A549 treated with Hydrocortisone at 1 μM for 4 hours (cell line): ENCODE measurements around the gene TERF2IP. TPM values are rescaled to one million over a fixed set of nuclear protein-coding genes. Genes with fewer than 3 reads are reported as not detected.

Source experiments
- total RNA-seq: library from RNA; stranded (reverse); fragments of 200-300 nt; extraction: Qiagen RNA extraction; gene quantifications from 5 replicates; pipeline ENCODE4 v1.2.3, GENCODE V29; 2022

Gene TERF2IP, protein sequence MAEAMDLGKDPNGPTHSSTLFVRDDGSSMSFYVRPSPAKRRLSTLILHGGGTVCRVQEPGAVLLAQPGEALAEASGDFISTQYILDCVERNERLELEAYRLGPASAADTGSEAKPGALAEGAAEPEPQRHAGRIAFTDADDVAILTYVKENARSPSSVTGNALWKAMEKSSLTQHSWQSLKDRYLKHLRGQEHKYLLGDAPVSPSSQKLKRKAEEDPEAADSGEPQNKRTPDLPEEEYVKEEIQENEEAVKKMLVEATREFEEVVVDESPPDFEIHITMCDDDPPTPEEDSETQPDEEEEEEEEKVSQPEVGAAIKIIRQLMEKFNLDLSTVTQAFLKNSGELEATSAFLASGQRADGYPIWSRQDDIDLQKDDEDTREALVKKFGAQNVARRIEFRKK
- total RNA-seq = 42.2 to 45.1 TPM (median 43.8 TPM) in 5 replicates

DNA sequence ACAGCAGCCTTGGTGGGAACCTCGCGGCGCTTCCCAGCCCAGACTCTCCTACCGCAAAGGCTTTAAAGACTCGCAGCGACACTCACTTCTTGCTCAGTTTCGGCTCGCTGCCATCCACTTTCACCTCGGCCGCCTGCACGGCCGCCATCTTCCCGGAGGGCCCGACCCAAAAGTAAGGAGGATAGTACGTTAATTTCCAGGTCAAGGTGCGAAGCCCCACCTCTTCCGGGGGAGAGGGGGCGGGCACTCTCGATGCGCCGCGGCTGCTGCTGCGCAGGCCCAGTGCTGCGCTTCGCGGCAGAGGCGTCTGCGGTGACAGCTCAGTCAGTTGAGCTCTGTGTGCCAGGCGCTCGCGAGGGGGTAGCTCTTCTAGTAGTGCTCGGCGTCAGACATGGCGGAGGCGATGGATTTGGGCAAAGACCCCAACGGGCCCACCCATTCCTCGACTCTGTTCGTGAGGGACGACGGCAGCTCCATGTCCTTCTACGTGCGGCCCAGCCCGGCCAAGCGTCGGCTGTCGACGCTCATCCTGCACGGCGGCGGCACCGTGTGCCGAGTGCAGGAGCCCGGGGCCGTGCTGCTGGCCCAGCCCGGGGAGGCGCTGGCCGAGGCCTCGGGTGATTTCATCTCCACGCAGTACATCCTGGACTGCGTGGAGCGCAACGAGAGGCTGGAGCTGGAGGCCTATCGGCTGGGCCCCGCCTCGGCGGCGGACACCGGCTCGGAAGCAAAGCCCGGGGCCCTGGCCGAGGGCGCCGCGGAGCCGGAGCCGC lies at the start of gene TERF2IP, which contains the start of gene KARS1:
TSS of gene TERF2IP (plus strand) at position 282 of the 773 bp plus-strand sequence. CDS start at position 392, 110 bp downstream.
TSS of gene KARS1 (minus strand) at position 174 of the 773 bp plus-strand sequence. CDS start at position 148, 26 bp downstream.

DNA sequence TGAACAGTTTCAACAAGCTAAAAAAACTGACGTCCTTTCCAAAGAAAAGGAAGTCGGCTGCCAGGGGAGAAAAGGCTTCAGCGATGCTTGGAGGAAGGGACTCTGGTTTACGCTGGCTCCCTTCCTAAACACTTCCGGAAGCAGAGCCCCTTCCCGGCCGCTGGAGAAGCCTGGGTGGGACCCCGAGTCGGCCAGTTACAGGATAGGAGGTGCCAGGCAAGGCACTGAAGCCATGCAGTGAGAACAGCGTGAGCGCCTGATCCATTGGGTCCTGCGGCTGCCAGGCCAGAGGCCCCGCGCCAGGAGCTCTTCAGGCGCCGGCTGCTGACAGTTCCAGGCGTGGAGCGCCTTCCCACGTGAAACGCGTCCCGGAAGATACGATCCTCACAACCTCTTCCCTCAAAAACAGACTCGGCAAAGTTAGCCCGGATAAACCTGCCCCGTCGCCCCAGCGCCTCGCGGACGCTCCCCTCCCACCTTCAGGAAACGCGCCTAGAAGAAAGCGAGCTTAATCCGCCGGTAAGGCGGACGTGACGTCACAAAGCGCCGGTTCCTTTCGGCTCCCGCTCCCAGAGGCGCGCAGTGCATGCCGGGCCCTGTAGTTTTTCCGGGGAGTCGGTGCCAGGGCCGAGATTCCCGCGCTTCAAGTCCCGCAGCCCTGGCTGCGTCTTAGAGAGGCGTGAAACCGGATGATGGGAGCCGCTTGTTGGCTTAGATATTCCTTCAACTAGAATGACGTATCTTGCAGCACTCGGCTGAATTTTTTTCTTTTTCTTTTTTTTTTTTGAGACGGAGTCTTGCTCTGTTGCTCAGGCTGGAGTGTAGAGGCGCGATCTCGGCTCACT lies 24.6 kb upstream of the TERF2IP start, which contains the start of gene ADAT1:
TSS of gene ADAT1 (minus strand) at position 521 of the 845 bp plus-strand sequence. CDS start 2,482 bp downstream, outside the sequence.

DNA sequence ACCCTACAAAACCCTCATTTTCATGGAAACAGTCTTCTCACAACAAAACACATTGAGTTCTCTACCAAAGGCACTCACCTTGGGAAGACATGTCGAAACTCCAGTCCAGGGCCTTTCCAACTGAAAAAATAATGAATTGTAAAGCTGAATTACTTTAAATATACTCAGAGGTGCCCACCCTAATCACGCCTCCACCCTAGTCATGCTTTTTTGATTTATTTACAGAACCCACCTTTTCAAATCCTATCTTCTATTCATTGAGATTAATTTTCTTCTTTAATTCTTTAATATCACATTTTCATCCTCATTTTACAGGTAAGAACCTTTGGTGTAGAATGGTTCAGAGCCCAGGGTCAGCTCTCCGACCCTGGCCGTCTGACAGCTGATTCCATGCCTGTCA lies 29.3 kb downstream of the TERF2IP start, which contains the start of gene CPHXL2:
TSS of gene CPHXL2 (minus strand) at position 101 of the 400 bp plus-strand sequence. CDS start at position 91, 10 bp downstream.

DNA sequence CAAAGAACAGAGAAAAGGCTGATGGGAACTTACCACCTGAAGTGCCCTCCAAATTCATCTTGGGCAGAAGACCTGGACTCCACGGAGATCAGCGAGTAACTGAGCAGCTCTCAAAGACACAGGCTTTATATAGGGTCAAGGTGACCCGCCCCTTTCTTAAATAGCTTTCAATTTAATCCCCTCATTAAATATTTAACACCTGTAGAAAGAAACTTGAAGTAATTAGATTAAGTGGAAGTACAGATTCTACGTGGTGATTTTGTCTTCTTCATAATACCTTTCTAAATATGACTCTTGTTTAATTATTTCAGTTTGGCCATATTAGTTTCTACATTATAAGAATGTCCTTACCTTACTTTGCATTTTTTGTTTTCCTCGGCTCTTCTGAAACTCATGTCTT lies 53.8 kb downstream of the TERF2IP start, which contains the start of gene DUXB:
TSS of gene DUXB (minus strand) at position 101 of the 400 bp plus-strand sequence. CDS start at position 58, 43 bp downstream.

Other genes with a start within 250 kb of the TERF2IP start
- gene CFDP1, start 214.3 kb upstream of the TERF2IP start, total RNA-seq = 65.1 to 75.3 TPM (median 67.1 TPM) in 5 replicates
- gene TMEM170A, start 183.1 kb upstream of the TERF2IP start, total RNA-seq = 14.0 to 16.6 TPM (median 14.8 TPM) in 5 replicates
- gene CHST6, start 152.3 kb upstream of the TERF2IP start, total RNA-seq = 0.10 to 0.27 TPM (median 0.16 TPM) in 5 replicates
- gene CHST5, start 111.7 kb upstream of the TERF2IP start, total RNA-seq = 0.16 to 0.35 TPM (median 0.29 TPM) in 3 of 5 replicates, not detected in the others
- 7.4 to 9.9 TPM (median 9.1 TPM) in 5 replicates for gene TMEM231, start 91.5 kb upstream of the TERF2IP start, total RNA-seq
- gene GABARAPL2, start 81.4 kb upstream of the TERF2IP start, total RNA-seq = 80.7 to 90.0 TPM (median 88.0 TPM) in 5 replicates
- gene ADAT1, start 24.5 kb upstream of the TERF2IP start, total RNA-seq = 32.9 to 41.5 TPM (median 37.0 TPM) in 5 replicates
- 159 to 177 TPM (median 171 TPM) in 5 replicates for gene KARS1, start 108 bp upstream of the TERF2IP start, total RNA-seq
- gene CPHXL2, start 29.2 kb downstream of the TERF2IP start, total RNA-seq = not detected in 5 replicates
- not detected in 5 replicates for gene DUXB, start 53.7 kb downstream of the TERF2IP start, total RNA-seq
- not detected in 5 replicates for gene CPHXL, start 78.7 kb downstream of the TERF2IP start, total RNA-seq